A673 (cell line): ENCODE results near the gene AKR1C1. TPM values are rescaled to one million over a fixed set of nuclear protein-coding genes. Genes with fewer than 3 reads are reported as not detected.
"Not testable (repeated sequence)": the region's sequence is repeated elsewhere in the genome, so short reads cannot be mapped to it uniquely, and the experiment has no call there.

ENCODE experiments used
- BruUV-seq: library from RNA; stranded (reverse); fragments of 400-500 nt; replicated peaks from 2 replicates; lab custom pipeline; 2021; lab: Mats Ljungman, UMichigan
- CTCF ChIA-PET: fragments of 300-600 bp; sonication (Branson Sonifier 250); formaldehyde crosslinking; loops from one replicate; lab custom pipeline; 2022; ENCODE audit warnings: antibody characterized with exemption; lab: Charles Lee
- POLR2A ChIA-PET: fragments of 300-600 bp; sonication (Branson Sonifier 250); formaldehyde crosslinking; loops from one replicate; lab custom pipeline; 2022; ENCODE audit warnings: antibody characterized with exemption; ENCODE audit not compliant: low non-redundant PET; lab: Charles Lee
- DNase-seq: peaks from one replicate; pipeline ENCODE4 v3.0.0-alpha.2; 2015; ENCODE audit warnings: low spot score
- H3K27ac ChIP-seq: fragments of 200-600 bp; sonication (generic); 2 replicates; pipeline ENCODE4 v1.5.1; 2016; ENCODE audit warnings: mixed run types, low read depth, mild to moderate bottlenecking, mixed read lengths, antibody characterized with exemption, low read length; ENCODE audit not compliant: poor library complexity, severe bottlenecking
- H3K27me3 ChIP-seq: fragments of 200-600 bp; sonication (generic); replicated peaks from 2 replicates; pipeline ENCODE4 v1.6.1; 2017; ENCODE audit warnings: mixed run types, low read depth, mild to moderate bottlenecking, mixed read lengths, antibody characterized with exemption, low read length; ENCODE audit not compliant: insufficient read depth, poor library complexity
- H3K36me3 ChIP-seq: fragments of 200-600 bp; sonication (generic); 2 replicates; pipeline ENCODE4 v1.6.1; 2016; ENCODE audit warnings: mixed run types, mild to moderate bottlenecking, mixed read lengths, antibody characterized with exemption, low read length; ENCODE audit not compliant: insufficient read depth, poor library complexity, severe bottlenecking
- H3K4me1 ChIP-seq: fragments of 200-600 bp; sonication (generic); 2 replicates; pipeline ENCODE4 v1.6.1; 2017; ENCODE audit warnings: mixed run types, mild to moderate bottlenecking, mixed read lengths, antibody characterized with exemption, low read length; ENCODE audit not compliant: insufficient read depth, poor library complexity, severe bottlenecking
- H3K4me3 ChIP-seq: fragments of 200-600 bp; sonication (generic); 2 replicates; pipeline ENCODE4 v1.5.1; 2016; ENCODE audit warnings: low read depth, mixed run types, mild to moderate bottlenecking, mixed read lengths, low read length; ENCODE audit not compliant: poor library complexity, severe bottlenecking
- H3K9me3 ChIP-seq: fragments of 200-600 bp; sonication (generic); 2 replicates; pipeline ENCODE4 v1.6.1; 2016; ENCODE audit warnings: mixed run types, low read depth, mild to moderate bottlenecking, mixed read lengths, antibody characterized with exemption, low read length; ENCODE audit not compliant: poor library complexity, severe bottlenecking
- CTCF ChIP-seq: fragments of 300-800, 200-600 bp; sonication (generic); conservative IDR thresholded peaks from 2 replicates; pipeline ENCODE4 v1.5.1; 2017; ENCODE audit warnings: low read depth, mild to moderate bottlenecking, antibody characterized with exemption, low read length, moderate library complexity, mixed read lengths
- EZH2 ChIP-seq: fragments of 200-600 bp; sonication (generic); IDR thresholded peaks from 2 replicates; pipeline ENCODE4 v1.6.1; 2017; ENCODE audit warnings: borderline replicate concordance, low read depth, mild to moderate bottlenecking, mixed read lengths, antibody characterized with exemption, low read length; ENCODE audit not compliant: poor library complexity, severe bottlenecking
- intact Hi-C: fragments of 100-400 bp; cut with micrococcal nuclease; formaldehyde crosslinking; loops from one replicate; pipeline ENCODE4 v1.10.0; 2022; ENCODE audit not compliant: unreplicated experiment
- total RNA-seq: library from RNA; stranded (reverse); gene quantifications from 2 replicates; pipeline ENCODE4 v1.2.3, GENCODE V29; 2021

The AKR1C1 gene
- total RNA-seq, 1 experiment from 2014 or later = 9.8 TPM

GRCh38 chr10:4934391-4934987 is 28.7 kb upstream of the AKR1C1 start:
- Histone ChIP-seq H3K27me3 (no peaks in the 10 kb centered on the region), H3K4me1 (no peaks in the 10 kb centered on the region), H3K27ac (no peak overlapping the region), H3K4me3 (no peak overlapping the region), H3K36me3 (no peaks in the 10 kb centered on the region), H3K9me3 (no peaks in the 10 kb centered on the region)
- BruUV-seq = no TSS peak
- CTCF ChIA-PET = no interaction called here
- TF ChIP-seq CTCF (no peak), EZH2 (no peak)
- no peak for DNase-seq
- POLR2A ChIA-PET = no interaction called here
- intact Hi-C loops = no loop called here

DNA sequence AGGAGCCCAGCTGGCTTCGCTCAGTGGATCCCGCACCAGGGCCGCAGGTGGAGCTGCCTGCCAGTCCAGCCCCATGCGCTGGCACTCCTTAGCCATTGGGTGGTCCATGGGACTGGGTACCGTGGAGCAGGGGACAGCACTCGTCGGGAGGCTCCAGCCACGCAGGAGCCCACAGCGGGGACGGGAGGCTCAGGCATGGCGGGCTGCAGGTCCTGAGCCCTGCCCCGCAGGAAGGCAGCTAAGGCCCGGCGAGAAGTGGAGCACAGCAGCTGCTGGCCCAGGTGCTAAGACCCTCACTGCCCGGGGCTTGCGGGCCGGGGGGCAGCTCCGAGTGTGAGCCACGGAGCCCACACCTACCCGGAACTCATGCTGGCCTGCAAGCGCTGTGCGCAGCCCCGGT is 25.9 kb upstream of the AKR1C1 start:
- H3K36me3 ChIP-seq = no peaks in the 10 kb centered on the region
- H3K4me3 ChIP-seq = no peak overlapping the region
- TF ChIP-seq EZH2 (no peak), CTCF (no peak)
- POLR2A ChIA-PET = no interaction called here
- no peaks in the 10 kb centered on the region for H3K9me3 ChIP-seq
- CTCF ChIA-PET = no interaction called here
- no peak for DNase-seq
- H3K4me1 ChIP-seq = no peaks in the 10 kb centered on the region
- no TSS peak for BruUV-seq
- no peaks in the 10 kb centered on the region for H3K27me3 ChIP-seq
- no peak overlapping the region for H3K27ac ChIP-seq
- intact Hi-C loops = no loop called here

GRCh38 chr10:4939224-4940072 is 23.8 kb upstream of the AKR1C1 start:
- Histone ChIP-seq H3K9me3 (no peaks in the 10 kb centered on the region), H3K4me1 (peaks cover 5% of the 10 kb centered on the region), H3K36me3 (no peaks in the 10 kb centered on the region), H3K27ac (no peak overlapping the region), H3K27me3 (no peaks in the 10 kb centered on the region), H3K4me3 (no peak overlapping the region)
- intact Hi-C loops = no loop called here
- no TSS peak for BruUV-seq
- POLR2A ChIA-PET = no interaction called here
- CTCF ChIA-PET = no interaction called here
- no peak for DNase-seq
- TF ChIP-seq EZH2 (no peak), CTCF (no peak)

DNA sequence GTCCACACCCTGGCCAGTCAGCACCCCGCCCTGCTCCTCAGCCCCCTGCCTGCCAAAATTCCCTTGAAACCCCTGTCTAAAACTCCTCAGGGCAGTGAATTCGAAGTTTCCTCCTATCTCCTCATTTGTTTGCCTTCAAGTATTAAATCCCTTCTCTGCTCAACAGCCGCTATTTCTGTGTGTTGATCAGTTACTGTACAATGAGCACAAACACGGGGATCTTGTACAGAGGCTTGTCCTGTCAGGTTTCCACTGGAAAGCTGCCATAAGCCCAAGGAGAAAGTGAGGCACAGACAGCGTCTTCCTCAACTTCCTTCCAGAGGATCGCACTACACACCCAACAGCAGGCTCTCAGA is 23.2 kb upstream of the AKR1C1 start:
- H3K4me1 ChIP-seq, DNase-seq, H3K9me3 ChIP-seq, POLR2A ChIA-PET, intact Hi-C loops, BruUV-seq, CTCF ChIA-PET, H3K27me3 ChIP-seq, H3K36me3 ChIP-seq, H3K27ac ChIP-seq, H3K4me3 ChIP-seq: not testable (repeated sequence)

DNA sequence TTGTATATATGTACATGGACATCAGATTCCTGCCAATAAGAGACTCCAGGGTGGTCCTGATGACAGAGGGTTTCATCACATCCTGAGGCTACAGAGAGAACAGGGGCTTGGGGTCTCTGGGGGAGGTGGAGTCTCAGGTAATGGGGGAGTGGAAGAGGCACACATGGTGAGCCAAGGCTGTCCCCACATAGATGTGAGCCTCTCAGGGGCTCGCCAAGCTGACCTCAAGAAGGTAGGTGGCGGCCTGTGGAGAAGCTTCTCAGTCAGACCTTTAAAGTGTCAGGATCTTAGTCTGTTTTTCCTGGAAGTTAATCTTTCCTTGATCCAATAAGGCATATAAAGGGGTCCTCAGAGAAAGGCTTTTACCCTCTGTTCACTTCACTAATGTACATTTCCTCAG is 22.3 kb upstream of the AKR1C1 start:
- H3K4me3 ChIP-seq, H3K27ac ChIP-seq, intact Hi-C loops, H3K36me3 ChIP-seq, BruUV-seq, POLR2A ChIA-PET, DNase-seq, H3K27me3 ChIP-seq, H3K4me1 ChIP-seq, CTCF ChIA-PET, H3K9me3 ChIP-seq: not testable (repeated sequence)
